GM20431 (cell line): ENCODE measurements around the gene RCOR1.
"Not testable (repeated sequence)": the region's sequence is repeated elsewhere in the genome, so short reads cannot be mapped to it uniquely, and the experiment has no call there.

Experiments used
- in situ Hi-C: fragments of 300-500 bp; cut with MseI, MboI; formaldehyde crosslinking; loops from one replicate; pipeline ENCODE4 v1.15.0; 2020; ENCODE audit warnings: low sequenced_read_pairs; ENCODE audit not compliant: unreplicated experiment

Gene RCOR1

GRCh38 chr14:102591944-102592762 is at the start of gene RCOR1:
TSS of gene RCOR1 (plus strand) at chr14:102592649. CDS start at chr14:102592887, 238 bp downstream.
- in situ Hi-C loops, result no loop called here

- in situ Hi-C loops, result no loop called here
Observed at GRCh38 chr14:102544046-102544746, 48.3 kb upstream of the RCOR1 start.

- in situ Hi-C loops, result no loop called here
Observed at GRCh38 chr14:102544747-102545460, 47.5 kb upstream of the RCOR1 start.

- in situ Hi-C loops, result no loop called here
Observed at GRCh38 chr14:102545461-102546265, 46.8 kb upstream of the RCOR1 start.

- in situ Hi-C loops, result no loop called here
Observed at GRCh38 chr14:102548616-102549240, 43.7 kb upstream of the RCOR1 start.

GRCh38 chr14:102550927-102551401 is 41.5 kb upstream of the RCOR1 start:
- in situ Hi-C loops, result not testable (repeated sequence)

- in situ Hi-C loops, result no loop called here
Observed at GRCh38 chr14:102551995-102552705, 40.3 kb upstream of the RCOR1 start.

GRCh38 chr14:102554821-102555819 is 37.3 kb upstream of the RCOR1 start:
- in situ Hi-C loops, result no loop called here

GRCh38 chr14:102556098-102556677 is 36.3 kb upstream of the RCOR1 start:
- in situ Hi-C loops, result no loop called here

GRCh38 chr14:102557434-102558226 is 34.8 kb upstream of the RCOR1 start:
- in situ Hi-C loops, result no loop called here

GRCh38 chr14:102558556-102558955 is 33.9 kb upstream of the RCOR1 start:
- in situ Hi-C loops, result no loop called here

GRCh38 chr14:102560458-102561261 is 31.8 kb upstream of the RCOR1 start:
- in situ Hi-C loops, result no loop called here

- in situ Hi-C loops, result no loop called here
Observed at GRCh38 chr14:102565331-102565887, 27.0 kb upstream of the RCOR1 start.

GRCh38 chr14:102565959-102566358 is 26.5 kb upstream of the RCOR1 start:
- in situ Hi-C loops, result no loop called here

GRCh38 chr14:102568115-102568614 is 24.3 kb upstream of the RCOR1 start:
- in situ Hi-C loops, result no loop called here
